COR-L47 (cell line): Measurements from ENCODE around the gene CALCOCO1.

Source experiments
- DNase-seq: peaks from one replicate; lab custom pipeline; 2025; lab: John Stamatoyannopoulos, UW

The CALCOCO1 gene

DNA sequence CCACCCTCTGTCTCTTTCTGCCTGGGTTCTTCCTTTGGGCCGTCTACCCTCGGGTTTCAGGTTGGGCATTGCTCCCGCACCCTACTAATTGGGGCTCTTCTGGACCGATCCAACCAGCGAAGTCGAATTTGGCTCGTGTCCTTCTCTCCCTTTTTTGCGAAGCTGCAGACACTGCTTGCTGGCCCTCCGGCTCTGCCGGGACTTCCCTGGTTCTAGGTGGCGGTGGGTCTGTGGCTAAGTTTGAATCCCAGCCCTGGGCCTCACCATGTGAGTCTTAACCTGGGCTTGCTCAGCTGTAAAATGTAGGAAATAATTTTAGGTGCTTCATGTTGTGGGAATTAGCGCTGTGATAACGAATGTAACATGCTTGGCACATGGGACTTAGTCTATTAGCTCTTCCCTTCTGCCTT is 24.9 kb upstream of the CALCOCO1 start:
- DNase-seq: no peak

DNA sequence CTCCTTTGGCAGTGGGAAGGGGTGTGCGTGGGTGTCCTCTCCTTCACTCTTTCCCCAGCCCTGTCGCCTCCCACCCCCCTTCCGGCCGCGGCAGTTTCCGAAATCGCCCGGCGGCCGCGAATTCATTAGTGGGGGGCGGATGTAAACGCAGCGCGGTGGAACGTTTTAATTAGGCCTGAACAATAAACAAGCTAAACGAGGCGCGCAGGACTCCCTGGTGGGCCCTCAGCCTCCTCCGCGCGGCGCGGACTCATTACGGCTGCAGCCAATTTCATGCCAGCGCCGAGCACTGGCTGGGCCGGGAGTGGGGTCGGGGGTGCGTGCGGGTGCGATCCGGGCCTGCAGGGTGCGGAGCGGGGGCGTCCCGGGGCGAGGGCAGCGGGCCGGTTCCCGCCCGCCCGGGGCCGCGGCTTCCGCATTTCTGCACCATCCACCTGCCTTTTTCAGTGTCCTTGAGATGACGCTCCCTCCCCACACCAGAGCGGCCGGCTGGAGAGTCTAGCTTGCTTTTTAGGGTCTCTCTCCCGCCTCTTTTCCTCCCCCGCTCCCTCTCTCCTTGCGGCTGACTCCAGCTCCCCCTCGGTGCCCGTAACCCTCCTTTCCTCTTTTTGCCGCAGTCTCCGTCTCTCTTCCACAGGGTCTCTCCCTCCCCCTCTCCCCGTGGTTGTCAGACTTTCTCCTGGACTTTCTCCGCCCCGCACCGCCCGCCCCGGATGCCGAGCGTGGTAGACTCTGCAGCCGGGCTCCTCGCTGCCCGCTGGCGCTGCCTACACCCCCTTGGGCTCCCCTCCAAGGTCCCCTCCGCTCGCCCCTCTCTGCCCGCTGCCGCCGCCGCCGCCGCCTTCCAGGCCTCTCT is 24.3 kb upstream of the CALCOCO1 start, which contains the start of gene CISTR:
Gene CISTR, minus strand, starts transcription at position 644 of the 856 bp plus-strand sequence.
- DNase-seq: peak; percentile 74

DNA sequence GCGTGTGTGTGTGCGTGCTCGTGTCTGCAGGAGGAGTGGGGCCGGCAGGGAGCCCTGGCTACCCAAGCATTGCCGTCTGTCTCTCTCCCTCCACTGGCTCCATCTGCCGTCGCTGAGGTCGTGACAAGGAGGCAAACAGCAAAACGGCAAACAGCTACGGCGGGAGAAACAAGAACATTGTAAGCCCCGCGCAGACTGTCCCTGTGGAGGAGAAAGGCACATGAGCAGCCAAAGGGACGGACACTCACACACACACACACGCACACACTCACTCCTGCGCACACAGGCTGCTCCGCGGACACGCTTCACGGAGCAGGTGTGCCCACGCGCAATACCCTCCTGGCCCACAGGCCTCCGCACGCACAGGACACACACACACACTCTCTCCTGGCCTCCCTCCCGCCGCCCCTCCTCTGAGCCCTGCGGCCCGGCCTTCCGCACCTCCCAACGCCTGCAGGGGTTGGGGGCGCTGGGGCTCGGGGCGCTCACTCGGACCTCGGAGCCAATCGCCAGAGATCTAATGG is 23.6 kb upstream of the CALCOCO1 start:
- DNase-seq: no peak

DNA sequence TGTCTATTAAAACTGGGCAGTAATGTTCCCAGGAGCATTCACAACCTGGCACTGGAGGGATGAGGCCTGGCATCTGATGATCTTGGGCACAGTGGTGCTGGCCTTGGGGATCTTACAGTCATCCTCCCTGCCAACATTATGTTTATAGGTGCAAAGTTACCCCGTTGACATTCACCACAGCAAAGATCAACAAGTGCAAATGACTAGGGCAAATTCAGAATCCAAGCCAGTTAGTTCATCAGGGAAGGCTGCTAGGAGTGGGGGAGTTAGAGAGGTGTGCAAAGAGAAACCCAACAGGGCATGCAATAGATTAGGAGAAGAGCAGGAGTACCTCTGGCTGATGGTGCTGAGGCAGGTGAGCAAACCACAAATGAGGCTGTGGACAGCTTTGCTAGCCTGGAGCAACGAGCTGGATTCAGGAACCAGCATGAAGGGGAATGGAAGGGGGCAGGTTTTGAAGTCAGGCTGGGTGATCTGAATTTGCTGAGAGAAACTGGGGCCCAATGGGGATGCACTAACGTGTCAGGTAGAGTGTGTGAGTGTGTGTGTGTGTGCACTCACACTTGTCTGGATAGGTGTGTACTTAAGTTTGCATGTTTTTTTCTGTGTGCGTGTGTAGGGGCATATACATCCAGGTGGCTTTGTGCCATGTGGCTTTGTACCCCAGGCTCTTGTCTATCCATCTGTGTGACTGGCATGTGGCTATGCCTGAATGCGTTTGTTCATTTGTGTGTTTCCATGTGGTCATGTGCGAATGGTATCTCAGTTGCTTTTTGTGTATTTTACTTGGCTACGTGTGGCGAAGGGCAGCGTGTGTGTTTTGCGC is 22.9 kb upstream of the CALCOCO1 start:
- no peak for DNase-seq

DNA sequence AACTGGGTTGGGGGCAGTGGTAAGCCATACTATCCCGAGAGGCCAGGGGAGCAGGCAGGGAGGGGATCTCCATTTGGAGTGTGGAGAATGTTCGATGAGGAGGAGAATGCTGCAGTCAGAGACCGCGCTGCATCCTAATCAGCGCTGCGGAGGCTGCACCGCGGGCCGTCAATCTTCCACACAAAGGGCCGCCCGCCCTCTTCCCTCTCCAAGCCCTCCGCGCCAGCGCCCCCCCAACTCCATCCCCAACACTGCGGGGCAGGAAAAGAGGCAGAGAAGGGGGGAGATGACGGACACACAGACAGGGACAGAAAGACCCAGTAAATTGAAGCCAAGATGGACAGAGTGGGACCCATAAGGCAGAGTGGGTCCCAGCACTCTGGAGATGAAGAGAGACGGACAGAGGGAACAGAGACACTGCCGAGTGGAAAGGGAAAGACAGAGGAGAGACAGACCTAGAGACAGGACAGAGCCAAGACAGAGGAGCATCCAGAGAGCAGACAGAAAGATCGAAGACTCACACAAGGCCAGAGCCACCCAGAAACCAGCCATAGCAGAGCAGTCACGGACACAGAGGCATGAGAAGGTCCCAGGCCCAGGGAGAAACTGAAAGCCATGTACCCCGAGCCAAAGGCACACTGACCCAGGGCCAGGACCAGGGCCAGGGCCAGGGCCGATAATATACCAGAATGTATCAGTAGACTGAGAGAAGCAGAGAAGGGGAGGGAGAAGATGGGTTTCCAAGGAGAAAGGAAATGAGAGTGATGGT is 21.0 kb upstream of the CALCOCO1 start:
- no peak for DNase-seq

DNA sequence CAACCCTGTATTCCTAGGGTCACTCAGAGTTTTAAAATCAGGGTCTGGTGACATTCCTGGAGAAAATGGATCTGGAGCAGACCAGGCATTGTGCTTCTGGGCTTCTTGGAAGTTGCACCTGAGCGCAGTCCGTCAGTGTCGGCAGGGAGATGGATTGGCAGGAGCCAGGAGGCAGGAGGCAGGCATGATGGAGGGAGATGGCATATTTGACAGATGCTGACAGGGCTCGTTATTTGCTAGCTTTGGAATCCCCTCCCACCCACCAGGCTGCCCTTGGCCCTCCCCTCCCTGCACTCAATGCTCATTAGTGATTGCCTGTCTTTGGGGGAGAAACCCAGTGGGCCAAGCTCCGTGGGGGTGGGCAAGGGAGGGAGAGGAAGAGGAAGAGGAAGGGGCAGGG is 19.8 kb upstream of the CALCOCO1 start:
- no peak for DNase-seq

DNA sequence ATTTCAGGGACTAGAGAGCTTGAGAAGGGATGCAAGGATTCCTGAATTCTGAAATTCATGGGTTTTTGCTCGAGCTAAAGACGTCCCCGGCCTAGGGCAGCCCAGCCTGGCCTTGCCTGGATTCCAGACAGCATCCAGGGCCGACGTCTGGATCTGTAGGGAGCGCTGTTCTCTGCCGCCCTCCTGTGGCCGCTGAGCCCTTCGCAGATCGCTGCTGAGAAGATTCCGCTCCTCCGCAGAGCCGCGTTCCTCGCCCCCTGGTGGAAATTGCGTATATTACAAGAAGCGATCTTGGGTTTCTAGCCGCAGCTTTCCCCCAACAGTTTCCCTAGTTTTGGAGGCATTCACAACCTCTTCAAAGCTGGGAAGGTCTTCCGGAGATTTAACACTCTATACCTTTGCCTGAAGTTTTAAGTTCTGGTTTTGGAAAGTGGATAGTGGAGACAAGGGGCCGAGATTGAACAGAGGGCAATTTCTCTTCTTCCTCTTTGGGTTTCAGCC is 19.4 kb upstream of the CALCOCO1 start:
- DNase-seq: peak; percentile 88

DNA sequence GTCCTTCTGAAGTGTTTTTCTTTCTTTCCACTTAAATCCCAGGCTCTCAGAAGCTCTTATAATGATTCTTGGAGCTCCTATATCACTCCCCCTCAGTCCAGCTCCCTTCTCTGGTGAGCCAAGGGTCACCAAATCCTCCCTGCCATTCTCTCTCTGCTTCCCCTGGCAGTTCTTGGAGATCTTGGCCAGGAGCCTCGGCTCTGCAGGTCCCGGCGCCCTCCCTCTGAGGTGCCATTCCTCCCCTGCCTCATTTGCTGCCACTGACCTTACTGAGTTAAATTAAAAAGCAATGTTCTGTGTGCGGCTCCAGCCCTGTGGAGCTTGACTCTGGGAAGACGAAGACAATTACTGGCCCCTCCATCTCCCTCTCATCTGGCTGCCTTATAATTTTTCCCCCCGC is 17.5 kb upstream of the CALCOCO1 start:
- DNase-seq: no peak

DNA sequence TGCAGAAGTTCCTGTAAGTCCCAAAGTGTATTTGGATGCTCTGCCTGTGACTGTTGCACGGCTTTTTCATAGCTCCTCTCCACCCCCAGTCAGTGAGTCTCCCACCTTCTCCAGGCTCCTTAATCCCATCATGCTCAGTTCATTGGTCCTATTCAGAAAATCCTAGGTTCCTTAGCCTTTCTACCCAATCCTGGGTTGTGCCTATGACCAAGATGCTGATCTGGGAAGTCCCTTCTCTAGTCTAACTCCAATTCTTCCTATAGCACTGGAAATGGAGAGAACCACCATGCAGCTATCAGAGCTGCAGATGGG is 16.8 kb upstream of the CALCOCO1 start:
- no peak for DNase-seq

DNA sequence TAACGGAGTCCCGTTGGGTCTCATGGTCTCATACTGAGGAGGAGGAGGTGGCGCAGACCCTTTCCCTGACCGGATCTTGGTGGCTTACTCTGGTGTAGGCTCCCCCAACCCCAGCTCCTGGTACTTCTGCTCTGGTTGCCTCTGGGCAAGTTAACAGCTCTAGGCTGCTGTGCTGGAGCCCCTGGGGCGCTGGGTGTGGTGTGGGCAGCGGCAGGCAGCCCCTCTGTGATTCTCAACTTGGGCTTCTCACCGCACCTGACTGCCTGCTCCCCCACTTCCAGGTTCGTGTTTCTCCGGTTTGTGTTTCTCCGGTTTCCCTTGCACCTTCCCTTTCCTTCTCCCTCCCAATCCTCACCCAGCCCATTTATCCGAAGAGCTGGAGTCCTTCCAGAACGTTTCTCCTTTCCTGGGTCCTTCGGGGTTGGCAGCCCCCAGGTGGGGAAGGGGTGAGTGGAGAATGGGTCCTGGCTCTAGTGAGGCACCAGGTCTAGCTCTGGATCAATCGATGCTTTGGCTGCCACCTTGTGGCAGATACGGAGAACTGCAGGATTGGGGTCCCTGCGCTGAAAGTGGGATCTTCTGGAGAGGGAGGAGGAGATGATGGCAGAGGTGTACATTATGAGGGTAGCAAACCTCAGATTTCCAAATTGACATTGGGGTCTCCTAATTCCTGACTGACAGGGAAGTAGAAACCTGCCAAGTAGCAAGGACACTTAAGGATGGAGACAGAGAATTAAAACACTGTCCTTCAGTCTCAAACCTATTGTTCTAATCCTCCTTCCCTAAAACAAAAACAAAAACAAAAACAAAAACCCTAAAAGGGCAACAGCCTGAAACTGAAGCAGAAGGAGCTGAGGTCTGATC is 16.2 kb upstream of the CALCOCO1 start:
- peak; percentile 27 for DNase-seq

DNA sequence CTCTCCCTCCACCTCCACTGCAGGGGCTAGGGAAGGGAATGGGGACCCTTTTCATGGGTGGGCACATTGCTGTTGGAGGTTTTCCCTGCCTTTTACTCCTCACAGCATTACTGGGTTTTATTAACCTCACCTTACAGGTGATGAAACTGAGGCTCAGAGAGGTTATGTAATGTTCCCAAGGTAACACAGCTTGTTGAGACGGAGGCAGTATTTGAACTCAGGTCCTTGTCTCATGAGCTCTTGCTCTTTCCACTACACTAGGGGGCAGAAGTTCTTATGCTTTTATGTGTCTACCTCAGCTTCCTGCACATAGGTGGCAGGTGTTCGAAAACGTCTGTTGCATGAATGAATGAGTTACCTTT is 12.9 kb upstream of the CALCOCO1 start:
- DNase-seq: no peak

DNA sequence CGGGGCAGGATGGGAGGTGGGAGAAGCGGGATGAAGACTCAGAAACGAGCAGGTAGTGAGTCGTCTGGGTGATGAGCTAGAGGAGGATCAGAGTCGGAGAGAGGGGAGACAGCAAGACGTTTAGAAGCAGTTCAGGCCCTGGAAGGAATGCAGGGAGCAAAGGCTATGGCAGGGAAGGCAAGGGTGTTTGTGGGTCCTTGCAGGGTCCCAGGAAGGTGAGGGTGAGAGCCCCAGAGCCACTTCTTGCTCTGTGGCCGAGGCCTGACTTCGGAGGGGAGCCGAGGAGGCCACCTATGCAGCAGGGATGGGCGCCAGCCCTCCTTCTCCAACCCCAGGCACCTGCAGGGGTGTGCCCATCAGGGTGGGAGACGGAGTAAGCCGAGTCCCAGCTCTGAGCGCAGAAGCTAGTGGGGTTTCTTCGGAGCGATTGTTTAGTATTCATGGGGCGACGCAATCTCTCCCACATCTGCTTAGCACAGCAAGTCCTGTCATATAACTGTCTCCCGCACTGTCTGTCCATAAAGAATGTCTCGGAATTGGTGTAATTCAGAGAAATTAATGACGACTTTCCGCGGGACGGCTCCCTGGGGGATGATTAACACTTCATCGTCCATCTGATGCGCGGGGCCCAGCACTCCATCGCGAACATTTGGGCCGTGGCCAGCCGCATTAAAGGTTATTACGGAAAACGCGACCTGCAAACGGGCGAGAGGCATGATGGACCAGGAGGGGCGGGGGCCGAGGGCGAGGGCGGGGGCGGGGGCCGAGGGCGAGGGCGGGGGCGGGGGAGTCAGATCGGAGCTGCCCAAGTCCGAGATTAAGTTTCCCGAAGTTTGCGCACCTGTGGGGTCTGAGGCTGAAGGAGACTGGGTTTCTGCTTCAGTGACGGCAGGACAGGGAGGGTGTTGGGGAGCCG is 12.2 kb upstream of the CALCOCO1 start:
- no peak for DNase-seq

DNA sequence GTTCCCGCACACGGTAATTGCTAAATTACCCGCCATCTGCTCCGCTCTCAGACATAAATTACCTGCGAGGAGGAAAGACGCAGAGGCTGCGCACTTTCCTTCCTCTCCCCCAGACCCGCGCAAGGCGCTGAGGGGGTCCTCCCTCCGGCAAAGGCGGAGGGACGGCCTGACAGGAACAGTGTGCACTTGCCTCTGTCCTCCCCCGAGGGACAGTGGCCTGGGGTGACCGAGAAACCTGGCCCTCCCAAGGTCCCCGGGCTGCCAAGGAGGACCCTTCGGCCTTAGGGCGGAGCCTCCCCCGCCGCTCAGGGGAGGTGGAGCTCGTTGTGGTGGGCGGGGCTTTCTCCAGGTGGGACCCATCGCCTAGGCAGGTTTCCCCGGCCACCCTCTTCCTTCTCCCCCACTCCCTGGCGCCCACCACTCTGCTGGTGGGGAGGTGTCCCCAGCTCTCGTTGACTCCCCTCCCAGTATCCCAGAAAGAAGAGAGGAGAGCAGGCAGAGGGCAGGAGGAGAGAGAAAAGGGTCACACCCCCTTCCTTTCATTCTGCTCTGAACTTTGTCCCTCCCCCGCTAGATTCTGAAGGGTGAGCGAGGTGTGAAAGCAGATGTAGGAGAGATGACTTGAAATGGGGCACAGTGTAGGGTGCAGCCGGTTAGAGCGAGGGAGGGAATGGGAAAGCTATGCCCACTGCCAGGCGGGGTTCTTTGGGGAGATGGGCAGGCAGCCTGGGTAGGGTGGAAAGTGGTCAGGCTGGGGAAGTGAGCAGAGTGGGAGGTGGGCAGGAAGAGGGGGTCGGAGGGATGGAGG is 11.4 kb upstream of the CALCOCO1 start:
- DNase-seq: no peak

DNA sequence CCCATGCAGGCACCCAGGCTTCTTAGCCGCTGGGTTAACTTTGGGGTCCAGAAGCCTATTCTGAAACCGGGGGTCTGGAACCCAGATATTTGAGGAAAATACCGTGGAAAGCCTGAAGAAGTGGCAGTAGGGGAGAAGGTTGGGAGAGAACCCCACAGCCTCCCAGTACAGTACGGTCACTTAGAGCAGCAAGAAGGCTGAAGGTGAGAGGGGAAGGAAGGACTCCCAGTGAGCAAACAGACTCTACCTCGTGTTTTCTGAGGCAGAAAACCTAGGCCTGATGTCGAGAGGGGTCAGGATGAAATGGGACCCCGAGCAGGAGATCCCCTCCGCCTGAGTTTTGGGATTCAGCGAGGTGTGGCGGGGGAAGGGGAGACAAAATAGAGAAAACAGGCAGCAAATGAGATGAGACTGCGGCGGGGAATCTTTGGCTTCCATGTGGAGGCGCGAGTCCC is 10.7 kb upstream of the CALCOCO1 start:
- DNase-seq: no peak

DNA sequence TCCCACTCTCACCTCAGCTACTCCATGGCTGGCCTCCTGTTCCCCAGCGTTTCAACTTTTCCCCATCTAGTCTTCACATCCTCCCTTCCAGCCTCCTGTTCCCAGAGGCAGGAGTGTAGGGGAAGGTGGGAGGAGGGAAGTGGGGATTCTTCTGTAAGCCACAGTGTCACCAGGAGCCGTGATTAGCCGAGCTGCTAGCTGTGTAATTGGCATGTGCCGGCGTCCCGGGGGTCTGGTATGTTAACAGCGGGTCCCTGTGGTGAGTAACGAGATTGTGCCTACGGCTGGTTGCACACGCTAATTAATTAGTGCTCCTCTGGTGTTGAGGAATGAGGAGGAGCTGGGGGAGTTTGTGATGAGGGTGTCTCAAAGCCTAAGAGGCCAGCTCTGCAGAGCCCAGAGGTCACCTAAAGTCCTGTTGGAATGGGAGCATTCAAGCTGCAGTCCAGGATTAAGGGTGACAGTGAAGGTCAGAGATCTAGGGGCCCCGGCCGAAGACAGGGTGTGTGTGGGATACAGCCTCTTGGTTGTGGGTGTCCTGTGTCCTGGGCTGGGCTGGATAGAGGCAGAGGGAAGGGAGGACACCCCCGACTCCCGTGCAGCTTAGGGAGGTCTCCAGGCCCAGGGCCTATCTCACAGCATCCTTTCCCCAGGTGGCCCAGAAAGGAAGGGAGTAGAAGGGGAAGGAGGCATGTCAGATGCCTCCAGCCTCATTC is 10.0 kb upstream of the CALCOCO1 start:
- DNase-seq: peak; percentile 17

DNA sequence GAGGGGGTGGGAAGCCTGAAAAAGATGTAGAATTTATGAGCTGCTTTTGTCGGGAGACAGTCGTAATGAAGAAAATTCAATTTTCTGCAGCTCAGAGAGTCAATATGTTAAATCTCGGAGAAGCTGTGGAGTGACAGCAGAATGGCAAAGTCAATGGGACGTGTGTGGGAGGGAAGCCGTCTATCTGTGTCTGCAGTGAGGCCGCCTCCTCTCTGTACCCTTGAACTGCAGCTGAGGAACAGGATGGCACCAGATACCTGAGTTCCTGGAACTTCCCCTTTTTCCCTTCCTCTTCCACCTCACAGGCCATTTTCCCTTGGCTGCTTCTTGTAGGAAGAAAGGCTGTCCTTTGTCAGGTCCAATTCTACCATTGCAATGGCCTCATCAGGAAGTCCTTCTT is 9.3 kb upstream of the CALCOCO1 start:
- DNase-seq: no peak

DNA sequence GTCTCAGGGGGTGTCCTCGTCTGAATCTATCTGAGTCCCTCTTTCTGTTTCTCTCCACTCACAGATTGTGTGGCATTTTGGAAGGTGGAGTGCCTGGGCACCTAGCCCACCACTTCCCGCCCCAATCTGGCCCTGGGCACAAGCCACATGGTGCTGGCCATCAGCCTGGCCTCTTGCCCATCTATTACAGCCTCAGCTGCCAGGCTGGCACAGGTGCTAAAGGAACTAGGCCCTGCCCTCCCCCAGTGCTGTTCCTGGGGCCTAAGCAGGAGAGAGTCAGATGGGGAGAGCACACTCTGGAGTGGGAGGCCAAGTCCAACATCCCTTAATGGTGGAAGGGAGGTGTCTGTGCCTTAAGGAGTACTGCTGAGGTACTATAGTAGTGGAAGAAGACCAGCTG is 8.3 kb upstream of the CALCOCO1 start:
- DNase-seq: no peak

DNA sequence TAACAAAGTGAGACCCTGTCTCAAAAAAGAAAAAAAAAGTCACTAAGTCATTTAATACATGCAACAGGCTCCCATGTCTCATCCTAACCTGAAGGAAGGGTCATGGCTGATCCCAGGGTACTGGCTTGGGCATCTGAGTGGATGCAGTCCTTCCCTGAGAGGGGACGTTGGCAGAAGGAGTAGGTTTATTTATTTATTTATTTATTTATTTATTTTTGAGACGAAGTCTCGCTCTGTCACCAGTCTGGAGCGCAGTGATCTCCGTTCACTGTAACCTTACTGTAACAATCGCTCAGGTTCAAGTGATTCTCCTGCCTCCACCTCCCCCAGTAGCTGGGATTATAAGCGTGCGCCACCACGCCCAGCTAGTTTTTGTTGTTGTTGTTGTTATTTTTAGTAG is 7.2 kb upstream of the CALCOCO1 start:
- no peak for DNase-seq

DNA sequence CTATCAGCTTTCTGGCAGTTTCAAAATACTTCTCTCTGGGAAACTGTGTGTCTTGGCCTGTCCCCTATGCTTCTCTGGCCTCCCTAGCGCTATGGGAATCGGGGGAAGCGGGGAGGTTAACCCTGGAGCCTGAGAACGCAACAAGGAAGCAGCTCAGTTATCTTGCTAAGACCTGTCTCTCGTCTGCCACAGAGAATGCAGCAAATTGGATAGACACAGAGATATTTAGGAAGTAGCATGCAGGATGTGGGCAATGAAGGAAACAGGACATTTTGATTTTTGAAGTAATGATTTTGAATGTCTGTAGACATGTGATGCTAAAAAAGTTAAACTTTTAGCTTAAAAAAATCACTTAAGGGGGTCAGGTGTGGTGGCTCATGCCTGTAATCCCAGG is 6.6 kb upstream of the CALCOCO1 start:
- DNase-seq: no peak
